HG03025 (cell line): ENCODE results near the gene EHD3.

Experiments
- ATAC-seq: cut with Tn5 transposase; IDR thresholded peaks from one replicate; pipeline ENCODE4 v1.9.1; 2021; ENCODE audit warnings: mild to moderate bottlenecking, moderate library complexity; ENCODE audit not compliant: unreplicated experiment, low FRiP score

EHD3 gene

GRCh38 chr2:31253356-31254131 lies 19.6 kb downstream of the EHD3 start:
- no peak for ATAC-seq

- no peak for ATAC-seq
Observed at GRCh38 chr2:31254237-31255203, 20.6 kb downstream of the EHD3 start.

- peak; percentile 47 for ATAC-seq
Observed at GRCh38 chr2:31255911-31256571, 22.1 kb downstream of the EHD3 start.

- ATAC-seq: peak; percentile 5
Observed at GRCh38 chr2:31256611-31257382, 22.8 kb downstream of the EHD3 start.

GRCh38 chr2:31258351-31258750 lies 24.4 kb downstream of the EHD3 start:
- peak; percentile 40 for ATAC-seq

- ATAC-seq: no peak
Observed at GRCh38 chr2:31259075-31259474, 25.1 kb downstream of the EHD3 start.

- ATAC-seq: no peak
Observed at GRCh38 chr2:31260870-31261269, 26.9 kb downstream of the EHD3 start.

- ATAC-seq: no peak
Observed at GRCh38 chr2:31263636-31264190, 29.8 kb downstream of the EHD3 start.

- no peak for ATAC-seq
Observed at GRCh38 chr2:31265234-31265633, 31.3 kb downstream of the EHD3 start.

GRCh38 chr2:31266804-31267203 lies 32.9 kb downstream of the EHD3 start:
- ATAC-seq: no peak

- ATAC-seq: no peak
Observed at GRCh38 chr2:31267437-31268120, 33.6 kb downstream of the EHD3 start.

- no peak for ATAC-seq
Observed at GRCh38 chr2:31268344-31268743, 34.4 kb downstream of the EHD3 start.

- no peak for ATAC-seq
Observed at GRCh38 chr2:31269087-31269486, 35.1 kb downstream of the EHD3 start.

- no peak for ATAC-seq
Observed at GRCh38 chr2:31270131-31270530, 36.2 kb downstream of the EHD3 start.

GRCh38 chr2:31270822-31271231 lies 36.9 kb downstream of the EHD3 start:
- ATAC-seq: no peak

- no peak for ATAC-seq
Observed at GRCh38 chr2:31271851-31272267, 37.9 kb downstream of the EHD3 start.

- ATAC-seq: no peak
Observed at GRCh38 chr2:31274401-31275075, 40.6 kb downstream of the EHD3 start.

- ATAC-seq: no peak
Observed at GRCh38 chr2:31275976-31276375, 42.0 kb downstream of the EHD3 start.

- no peak for ATAC-seq
Observed at GRCh38 chr2:31277621-31278020, 43.7 kb downstream of the EHD3 start.
